CD4-positive, alpha-beta T cell treated with Interleukin-15 for 4 hours (primary cell): ENCODE data around the gene RNGTT.
"Not testable (repeated sequence)": the region's sequence is repeated elsewhere in the genome, so short reads cannot be mapped to it uniquely, and the experiment has no call there.

Experiments
- DNase-seq: peaks from one replicate; pipeline ENCODE4 v3.0.0-alpha.2; 2020; ENCODE audit warnings: low spot score

The RNGTT gene

GRCh38 chr6:88864359-88865054 lies 98.9 kb downstream of the RNGTT start:
- DNase-seq = no peak

DNA sequence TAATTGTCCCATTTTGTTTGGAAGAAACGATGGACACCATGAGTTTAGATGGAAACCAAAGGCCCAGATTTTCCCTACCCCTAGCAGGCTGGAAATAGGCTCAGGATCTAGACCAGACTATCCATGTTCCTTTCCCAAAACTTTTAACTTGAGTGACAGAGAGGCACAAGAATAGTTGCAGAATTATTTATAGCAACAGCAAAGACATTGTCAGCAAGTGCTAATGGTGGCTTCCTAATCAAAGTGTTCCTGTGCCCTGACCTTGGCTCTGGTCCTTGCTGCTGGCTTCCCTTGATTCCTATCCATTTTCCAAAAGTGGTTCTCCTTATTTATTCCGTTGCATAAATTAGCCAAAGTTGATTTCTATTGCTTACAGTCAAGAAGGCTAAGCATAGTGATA lies 103.1 kb downstream of the RNGTT start:
- DNase-seq = no peak

- DNase-seq = no peak
Observed at GRCh38 chr6:88858455-88858854, 105.0 kb downstream of the RNGTT start.

DNA sequence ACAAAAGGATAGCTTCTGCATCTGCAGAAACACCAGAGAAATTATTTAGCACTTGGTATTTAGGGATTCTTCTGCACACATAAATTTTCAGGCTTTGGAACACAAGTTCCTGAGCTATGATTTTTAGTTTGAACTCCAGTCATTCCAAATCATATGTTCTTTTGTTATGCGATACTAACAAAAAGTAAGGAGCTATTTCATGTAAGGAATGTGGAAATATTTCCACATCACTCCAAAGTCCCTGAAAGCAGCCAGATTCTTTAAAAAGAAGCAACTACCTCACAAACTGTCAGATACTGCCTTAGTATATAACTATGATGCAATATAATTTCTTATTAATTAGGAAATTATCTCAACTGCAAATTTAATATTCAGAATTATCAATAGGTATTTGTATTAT lies 106.9 kb downstream of the RNGTT start:
- no peak for DNase-seq

- no peak for DNase-seq
Observed at GRCh38 chr6:88855541-88856147, 107.8 kb downstream of the RNGTT start.

GRCh38 chr6:88852775-88853174 lies 110.6 kb downstream of the RNGTT start:
- no peak for DNase-seq

DNA sequence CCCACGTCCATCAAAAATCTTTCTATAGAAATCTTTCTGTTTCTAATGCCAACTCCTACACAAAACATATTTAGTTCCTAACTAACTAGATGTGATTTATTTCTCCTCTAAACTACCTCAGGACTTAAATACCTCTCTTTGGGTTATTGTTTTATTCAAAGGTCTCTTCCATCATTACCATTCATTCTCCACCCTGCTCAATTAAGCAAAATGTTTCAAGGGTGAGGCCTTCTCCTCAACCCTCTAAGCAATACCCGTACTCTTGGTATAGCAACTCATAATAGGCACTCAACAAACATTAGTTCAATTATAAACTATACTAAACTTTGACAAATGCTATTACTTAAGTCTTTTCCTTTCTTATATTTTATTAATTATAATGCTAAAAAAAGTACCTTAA lies 111.4 kb downstream of the RNGTT start:
- no peak for DNase-seq

DNA sequence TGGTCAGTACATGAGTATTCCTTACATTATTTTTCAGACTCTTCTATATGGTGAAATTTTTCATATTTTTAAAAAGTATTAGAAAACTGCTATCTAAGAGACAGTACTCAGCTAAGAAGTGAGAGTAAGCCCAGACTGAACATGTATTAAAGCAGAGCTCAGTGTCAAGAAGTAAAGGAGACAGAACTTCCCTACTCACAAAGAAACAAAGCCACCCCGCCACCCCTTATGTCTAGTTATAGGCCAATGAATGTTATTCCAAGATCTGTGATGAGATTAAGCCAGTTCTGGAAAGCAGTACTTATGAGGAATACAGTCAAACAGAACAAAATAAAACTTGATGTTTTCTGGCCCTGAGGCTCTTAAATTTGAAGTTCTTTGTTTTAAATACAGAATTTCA lies 114.5 kb downstream of the RNGTT start:
- no peak for DNase-seq

GRCh38 chr6:88843040-88843439 lies 120.4 kb downstream of the RNGTT start:
- no peak for DNase-seq

DNA sequence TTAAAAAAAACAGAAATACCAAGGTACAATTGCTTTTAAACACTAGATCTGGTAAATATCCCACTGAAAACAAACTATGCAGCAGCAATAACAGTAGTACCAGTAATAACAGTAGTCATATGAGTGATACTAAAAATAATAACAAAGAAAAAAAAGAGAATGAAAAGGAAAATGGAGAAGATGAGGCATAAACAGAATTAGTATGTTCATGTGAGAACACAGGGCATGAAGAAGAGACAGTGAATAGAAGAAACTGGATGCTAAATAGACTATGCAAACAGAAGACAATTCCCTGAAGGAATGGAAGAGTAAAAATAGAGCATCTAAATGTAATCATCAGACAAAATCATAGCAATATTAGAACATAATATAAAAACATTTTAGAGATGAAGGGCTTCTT lies 121.1 kb downstream of the RNGTT start:
- DNase-seq = no peak

- DNase-seq = no peak
Observed at GRCh38 chr6:88840796-88841539, 122.5 kb downstream of the RNGTT start.

GRCh38 chr6:88840289-88840688 lies 123.1 kb downstream of the RNGTT start:
- no peak for DNase-seq

- no peak for DNase-seq
Observed at GRCh38 chr6:88839280-88839679, 124.1 kb downstream of the RNGTT start.

- DNase-seq = no peak
Observed at GRCh38 chr6:88835210-88835609, 128.2 kb downstream of the RNGTT start.

- DNase-seq = not testable (repeated sequence)
Observed at GRCh38 chr6:88833071-88833470, 130.3 kb downstream of the RNGTT start.

GRCh38 chr6:88827599-88827998 lies 135.8 kb downstream of the RNGTT start:
- DNase-seq = not testable (repeated sequence)

- DNase-seq = no peak
Observed at GRCh38 chr6:88825856-88826255, 137.6 kb downstream of the RNGTT start.

DNA sequence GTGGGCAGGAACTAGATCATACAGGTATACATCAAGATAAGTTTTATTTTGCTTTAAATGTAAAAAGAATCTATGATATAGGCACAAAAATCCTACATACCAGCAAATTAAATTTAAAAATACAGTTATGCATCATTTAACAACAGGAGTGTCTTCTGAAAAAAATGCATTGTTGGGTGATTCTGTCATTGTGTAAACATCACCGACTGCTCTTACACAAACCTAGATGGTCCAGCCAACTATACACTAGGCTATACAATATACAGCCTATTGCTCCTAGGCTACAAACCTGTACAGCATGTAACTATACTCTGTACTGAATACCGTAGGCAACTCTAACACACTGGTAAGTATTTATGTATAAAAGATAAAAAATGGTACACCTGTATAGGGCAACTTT lies 139.4 kb downstream of the RNGTT start:
- DNase-seq = no peak

- no peak for DNase-seq
Observed at GRCh38 chr6:88815491-88815890, 147.9 kb downstream of the RNGTT start.

GRCh38 chr6:88814909-88815308 lies 148.5 kb downstream of the RNGTT start:
- DNase-seq = no peak

DNA sequence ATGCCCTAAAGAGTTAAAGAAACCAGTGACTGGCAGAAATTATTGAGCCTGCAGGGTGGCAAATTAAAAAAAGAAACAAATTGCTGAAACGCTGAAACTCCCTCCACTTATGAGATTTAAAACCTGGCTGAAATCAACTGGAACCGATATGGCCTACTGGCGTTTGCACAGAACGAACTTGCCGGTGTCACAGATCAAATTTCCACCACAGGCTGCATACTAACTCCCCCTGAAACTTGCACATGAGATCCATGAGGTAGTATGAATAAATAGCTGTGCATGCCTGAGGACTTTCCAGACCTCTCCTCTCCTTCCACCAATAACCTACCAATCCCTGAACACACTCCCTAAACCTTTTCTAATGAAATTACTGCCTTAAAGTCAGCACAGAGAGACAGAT lies 150.4 kb downstream of the RNGTT start:
- no peak for DNase-seq

GRCh38 chr6:88810701-88811100 lies 152.7 kb downstream of the RNGTT start:
- no peak for DNase-seq

- no peak for DNase-seq
Observed at GRCh38 chr6:88810089-88810488, 153.3 kb downstream of the RNGTT start.
